Measurements from ENCODE around the gene PCDH9.

The PCDH9 gene

DNA sequence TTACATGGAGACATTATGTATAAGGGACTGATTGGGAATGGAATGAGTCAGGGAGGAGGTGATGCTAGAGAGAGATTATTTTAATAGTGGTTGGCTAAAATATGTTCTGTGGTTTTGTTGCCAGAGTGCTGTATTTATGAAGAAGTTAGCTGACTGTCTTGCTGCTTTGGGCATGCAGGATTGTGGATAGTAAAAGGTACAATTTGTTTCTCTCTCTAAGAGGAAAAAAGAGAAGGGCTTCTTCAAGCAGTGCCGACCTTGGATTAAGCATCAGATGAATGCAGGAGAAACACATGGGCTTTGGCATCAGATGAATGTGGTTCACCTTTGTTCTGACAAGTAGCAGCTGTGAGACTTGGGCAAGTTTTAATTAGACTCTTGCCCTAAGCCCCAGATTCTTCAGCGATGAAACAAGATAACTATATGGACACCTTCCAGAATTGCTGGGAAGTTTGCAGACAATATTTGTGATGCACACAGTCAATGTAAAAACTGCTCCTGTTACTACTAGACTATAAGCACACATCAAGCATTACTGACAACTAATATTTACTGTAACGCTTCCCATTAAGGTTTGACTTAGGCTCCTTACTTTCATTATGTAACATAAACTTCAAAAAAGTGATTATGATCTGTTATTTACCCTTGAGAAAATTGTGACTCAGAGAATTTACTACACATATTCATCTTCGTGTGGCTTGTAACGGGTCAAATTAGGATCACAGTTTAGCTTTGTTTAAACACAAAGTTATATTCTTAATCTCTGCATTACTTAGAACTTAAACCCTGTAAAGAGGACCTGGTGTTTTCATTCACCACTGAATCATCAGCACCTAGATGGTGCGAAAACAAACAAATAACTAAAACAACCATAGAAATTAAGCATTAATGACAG, 824.0 kb downstream of the PCDH9 start:
- H2AK5ac ChIP-seq (ENCODE audit: low read length): no peak overlapping the region
- H2BK5ac ChIP-seq (ENCODE audit: low read length): no peak overlapping the region
- H3K18ac ChIP-seq (ENCODE audit: low read length): no peak overlapping the region
- no peak overlapping the region for H4K5ac ChIP-seq (ENCODE audit: low read length)
- H2BK120ac ChIP-seq (ENCODE audit: low read depth, low read length): no peak overlapping the region
- H3K36me3 ChIP-seq (ENCODE audit: control insufficient read depth, insufficient read depth, low read length): no peaks in the 10 kb centered on the region
- H2BK15ac ChIP-seq (replicated peaks; ENCODE audit: low read depth): no peak overlapping the region
- no peaks in the 10 kb centered on the region for H3K79me1 ChIP-seq (ENCODE audit: low read length)
- no peak overlapping the region for H3K4me2 ChIP-seq (ENCODE audit: low read length)
- H3K4ac ChIP-seq (ENCODE audit: low read depth, low read length): no peak overlapping the region
- H3K4me3 ChIP-seq (ENCODE audit: low read length): no peak overlapping the region
- H3K4me1 ChIP-seq (ENCODE audit: control insufficient read depth, low read depth, low read length): no peaks in the 10 kb centered on the region
- no peaks in the 10 kb centered on the region for H3K27me3 ChIP-seq (ENCODE audit: insufficient read depth, low read length, poor library complexity)
- WGBS (ENCODE audit: extremely low coverage, insufficient coverage, low lambda C conversion rate): no CpG with 5 or more reads among the region's 6 CpGs
- H3K9ac ChIP-seq (ENCODE audit: low read length): no peak overlapping the region
- H3K27ac ChIP-seq (ENCODE audit: low read depth, low read length): no peak overlapping the region
- H3K79me2 ChIP-seq (ENCODE audit: control insufficient read depth, insufficient read depth, low read length): no peaks in the 10 kb centered on the region
- no peak for DNase-seq
- no peak overlapping the region for H3K56ac ChIP-seq (ENCODE audit: low read length)
- H3K23ac ChIP-seq (ENCODE audit: low read length): no peak overlapping the region
- no peak overlapping the region for H4K8ac ChIP-seq (ENCODE audit: low read depth, low read length)

DNA sequence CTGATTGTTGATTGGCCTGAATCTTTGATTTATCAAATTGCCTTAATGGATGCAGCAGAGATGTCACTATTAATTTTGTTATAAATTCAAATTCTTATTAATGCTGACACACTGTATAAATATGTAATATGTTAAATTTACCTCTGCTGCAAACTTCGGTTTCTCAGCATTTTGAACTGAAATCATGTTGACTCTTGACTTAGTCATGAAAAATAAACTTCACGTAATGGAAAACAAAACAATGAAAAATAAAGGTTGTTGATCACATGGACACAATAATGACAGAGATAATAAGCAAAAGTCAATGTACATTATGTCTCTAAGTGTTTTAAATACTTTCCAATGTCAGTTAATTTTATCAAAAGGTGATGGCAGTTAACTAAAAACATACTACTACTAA, 827.6 kb downstream of the PCDH9 start:
- Histone ChIP-seq H3K23ac (ENCODE audit: low read length) (no peak overlapping the region), H2AK5ac (ENCODE audit: low read length) (no peak overlapping the region), H3K27me3 (ENCODE audit: insufficient read depth, low read length, poor library complexity) (no peaks in the 10 kb centered on the region), H3K9ac (ENCODE audit: low read length) (no peak overlapping the region), H3K79me2 (ENCODE audit: control insufficient read depth, insufficient read depth, low read length) (no peaks in the 10 kb centered on the region), H3K27ac (ENCODE audit: low read depth, low read length) (no peak overlapping the region), H3K36me3 (ENCODE audit: control insufficient read depth, insufficient read depth, low read length) (no peaks in the 10 kb centered on the region), H2BK15ac (replicated peaks; ENCODE audit: low read depth) (no peak overlapping the region), H4K8ac (ENCODE audit: low read depth, low read length) (no peak overlapping the region), H3K4me1 (ENCODE audit: control insufficient read depth, low read depth, low read length) (no peaks in the 10 kb centered on the region), H3K79me1 (ENCODE audit: low read length) (no peaks in the 10 kb centered on the region), H3K4ac (ENCODE audit: low read depth, low read length) (no peak overlapping the region), H3K4me3 (ENCODE audit: low read length) (no peak overlapping the region), H2BK120ac (ENCODE audit: low read depth, low read length) (no peak overlapping the region), H3K56ac (ENCODE audit: low read length) (no peak overlapping the region), H3K18ac (ENCODE audit: low read length) (no peak overlapping the region), H2BK5ac (ENCODE audit: low read length) (no peak overlapping the region), H3K4me2 (ENCODE audit: low read length) (no peak overlapping the region), H4K5ac (ENCODE audit: low read length) (no peak overlapping the region)
- no CpG with 5 or more reads among the region's 2 CpGs for WGBS (ENCODE audit: extremely low coverage, insufficient coverage, low lambda C conversion rate)
- DNase-seq: no peak

DNA sequence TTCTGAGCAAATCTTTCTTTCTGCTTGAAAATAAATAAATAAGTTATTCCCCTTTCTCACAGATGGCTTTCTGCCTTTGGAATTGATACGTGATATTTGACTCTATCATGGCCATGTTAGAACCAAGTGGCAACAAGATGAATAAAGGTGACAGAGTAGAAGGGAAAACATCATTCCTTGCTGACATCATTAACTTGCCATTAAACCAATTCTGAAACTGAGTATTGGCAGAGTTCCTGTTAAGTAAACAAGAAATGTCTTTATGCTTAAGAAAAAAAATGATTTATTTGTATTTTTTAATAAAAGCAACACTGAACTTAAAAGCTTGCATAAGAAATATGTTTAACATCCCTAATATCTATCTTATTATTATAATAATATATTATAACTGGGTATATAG, 828.1 kb downstream of the PCDH9 start:
- no peaks in the 10 kb centered on the region for H3K27me3 ChIP-seq (ENCODE audit: insufficient read depth, low read length, poor library complexity)
- no peak overlapping the region for H3K27ac ChIP-seq (ENCODE audit: low read depth, low read length)
- no peak overlapping the region for H2BK120ac ChIP-seq (ENCODE audit: low read depth, low read length)
- H3K9ac ChIP-seq (ENCODE audit: low read length): no peak overlapping the region
- no peaks in the 10 kb centered on the region for H3K4me1 ChIP-seq (ENCODE audit: control insufficient read depth, low read depth, low read length)
- no peaks in the 10 kb centered on the region for H3K79me2 ChIP-seq (ENCODE audit: control insufficient read depth, insufficient read depth, low read length)
- no peaks in the 10 kb centered on the region for H3K79me1 ChIP-seq (ENCODE audit: low read length)
- no peak overlapping the region for H3K4me2 ChIP-seq (ENCODE audit: low read length)
- H2BK15ac ChIP-seq (replicated peaks; ENCODE audit: low read depth): no peak overlapping the region
- H3K56ac ChIP-seq (ENCODE audit: low read length): no peak overlapping the region
- no peak overlapping the region for H3K23ac ChIP-seq (ENCODE audit: low read length)
- no peak overlapping the region for H4K8ac ChIP-seq (ENCODE audit: low read depth, low read length)
- H3K36me3 ChIP-seq (ENCODE audit: control insufficient read depth, insufficient read depth, low read length): no peaks in the 10 kb centered on the region
- H4K5ac ChIP-seq (ENCODE audit: low read length): no peak overlapping the region
- no peak overlapping the region for H2BK5ac ChIP-seq (ENCODE audit: low read length)
- H2AK5ac ChIP-seq (ENCODE audit: low read length): no peak overlapping the region
- WGBS (ENCODE audit: extremely low coverage, insufficient coverage, low lambda C conversion rate): no CpG with 5 or more reads among the region's 1 CpG
- DNase-seq: no peak
- no peak overlapping the region for H3K18ac ChIP-seq (ENCODE audit: low read length)
- no peak overlapping the region for H3K4ac ChIP-seq (ENCODE audit: low read depth, low read length)
- no peak overlapping the region for H3K4me3 ChIP-seq (ENCODE audit: low read length)

DNA sequence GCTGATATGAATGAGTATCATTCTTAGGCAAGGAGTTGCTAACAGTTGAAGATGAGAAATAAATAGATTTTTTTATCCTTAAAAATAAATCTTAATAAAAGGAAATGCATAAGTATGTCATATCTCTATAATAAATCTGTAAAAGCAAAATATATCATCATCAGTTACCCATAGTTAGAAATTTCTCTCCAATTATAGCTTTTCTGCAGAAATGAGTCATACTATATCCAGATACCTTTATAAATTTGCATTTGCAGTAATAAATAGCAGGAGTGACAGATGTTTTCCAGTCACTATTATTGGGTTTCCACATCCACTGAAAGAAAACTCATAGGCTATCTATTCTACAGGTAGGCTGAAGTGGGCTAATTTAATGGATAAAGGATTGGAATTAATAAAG, 829.8 kb downstream of the PCDH9 start:
- no peaks in the 10 kb centered on the region for H3K27me3 ChIP-seq (ENCODE audit: insufficient read depth, low read length, poor library complexity)
- H3K79me1 ChIP-seq (ENCODE audit: low read length): no peaks in the 10 kb centered on the region
- no peaks in the 10 kb centered on the region for H3K79me2 ChIP-seq (ENCODE audit: control insufficient read depth, insufficient read depth, low read length)
- H2BK120ac ChIP-seq (ENCODE audit: low read depth, low read length): no peak overlapping the region
- H3K4me1 ChIP-seq (ENCODE audit: control insufficient read depth, low read depth, low read length): no peaks in the 10 kb centered on the region
- H3K4ac ChIP-seq (ENCODE audit: low read depth, low read length): no peak overlapping the region
- H2BK5ac ChIP-seq (ENCODE audit: low read length): no peak overlapping the region
- no peak for DNase-seq
- no peak overlapping the region for H3K9ac ChIP-seq (ENCODE audit: low read length)
- no peak overlapping the region for H4K8ac ChIP-seq (ENCODE audit: low read depth, low read length)
- no peak overlapping the region for H2BK15ac ChIP-seq (replicated peaks; ENCODE audit: low read depth)
- H3K27ac ChIP-seq (ENCODE audit: low read depth, low read length): no peak overlapping the region
- H2AK5ac ChIP-seq (ENCODE audit: low read length): no peak overlapping the region
- no peaks in the 10 kb centered on the region for H3K36me3 ChIP-seq (ENCODE audit: control insufficient read depth, insufficient read depth, low read length)
- H3K56ac ChIP-seq (ENCODE audit: low read length): no peak overlapping the region
- H4K5ac ChIP-seq (ENCODE audit: low read length): no peak overlapping the region
- no peak overlapping the region for H3K23ac ChIP-seq (ENCODE audit: low read length)
- no peak overlapping the region for H3K18ac ChIP-seq (ENCODE audit: low read length)
- no peak overlapping the region for H3K4me3 ChIP-seq (ENCODE audit: low read length)
- H3K4me2 ChIP-seq (ENCODE audit: low read length): no peak overlapping the region

DNA sequence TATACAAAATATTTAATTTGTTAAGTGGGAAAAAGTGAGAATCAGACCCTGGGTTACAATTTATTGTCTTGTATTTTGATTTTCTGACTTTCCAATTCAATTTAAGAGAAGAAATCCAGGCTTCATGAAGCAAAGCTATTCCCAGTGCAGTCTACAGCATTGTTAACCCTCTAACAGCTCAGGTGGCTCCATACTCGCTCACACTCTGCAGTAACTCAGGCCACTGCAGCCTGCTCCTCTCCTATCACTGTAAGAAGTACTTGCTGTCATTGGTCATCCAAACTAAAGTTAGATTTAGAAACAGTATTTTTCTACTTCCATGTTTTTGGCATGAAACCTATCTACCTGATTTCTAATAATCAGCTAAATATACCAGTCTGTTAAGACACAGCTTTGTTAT, 830.3 kb downstream of the PCDH9 start:
- H3K27me3 ChIP-seq (ENCODE audit: insufficient read depth, low read length, poor library complexity): no peaks in the 10 kb centered on the region
- no peaks in the 10 kb centered on the region for H3K36me3 ChIP-seq (ENCODE audit: control insufficient read depth, insufficient read depth, low read length)
- H3K4me1 ChIP-seq (ENCODE audit: control insufficient read depth, low read depth, low read length): no peaks in the 10 kb centered on the region
- no peak overlapping the region for H2BK15ac ChIP-seq (replicated peaks; ENCODE audit: low read depth)
- no peak overlapping the region for H2BK120ac ChIP-seq (ENCODE audit: low read depth, low read length)
- H3K18ac ChIP-seq (ENCODE audit: low read length): no peak overlapping the region
- no peak overlapping the region for H3K4me3 ChIP-seq (ENCODE audit: low read length)
- no peaks in the 10 kb centered on the region for H3K79me2 ChIP-seq (ENCODE audit: control insufficient read depth, insufficient read depth, low read length)
- no peak overlapping the region for H3K9ac ChIP-seq (ENCODE audit: low read length)
- no peak overlapping the region for H3K4ac ChIP-seq (ENCODE audit: low read depth, low read length)
- no peak overlapping the region for H3K23ac ChIP-seq (ENCODE audit: low read length)
- no CpG with 5 or more reads among the region's 1 CpG for WGBS (ENCODE audit: extremely low coverage, insufficient coverage, low lambda C conversion rate)
- H4K5ac ChIP-seq (ENCODE audit: low read length): no peak overlapping the region
- no peak for DNase-seq
- no peak overlapping the region for H3K4me2 ChIP-seq (ENCODE audit: low read length)
- no peak overlapping the region for H3K27ac ChIP-seq (ENCODE audit: low read depth, low read length)
- H4K8ac ChIP-seq (ENCODE audit: low read depth, low read length): no peak overlapping the region
- no peak overlapping the region for H2AK5ac ChIP-seq (ENCODE audit: low read length)
- H3K79me1 ChIP-seq (ENCODE audit: low read length): no peaks in the 10 kb centered on the region
- H3K56ac ChIP-seq (ENCODE audit: low read length): no peak overlapping the region
- no peak overlapping the region for H2BK5ac ChIP-seq (ENCODE audit: low read length)

DNA sequence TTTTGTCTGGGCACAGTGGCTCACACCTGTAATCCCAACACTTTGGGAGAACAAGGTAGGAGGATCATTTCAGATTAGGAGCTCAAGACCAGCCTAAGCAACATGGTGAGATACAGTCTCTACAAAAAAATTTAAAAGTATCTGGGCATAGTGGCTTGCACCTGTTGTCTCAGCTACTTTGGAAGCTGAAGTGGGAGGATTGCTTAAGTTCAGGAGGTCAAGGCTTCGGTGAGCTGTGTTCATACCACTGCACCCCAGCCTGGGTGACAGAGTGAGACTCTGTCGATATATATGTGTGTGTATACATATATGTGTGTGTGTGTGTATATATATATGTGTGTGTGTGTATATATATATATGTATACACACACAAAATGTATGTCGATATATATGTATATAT, 833.0 kb downstream of the PCDH9 start:
- H2BK120ac ChIP-seq (ENCODE audit: low read depth, low read length): no peak overlapping the region
- H3K56ac ChIP-seq (ENCODE audit: low read length): no peak overlapping the region
- no peaks in the 10 kb centered on the region for H3K27me3 ChIP-seq (ENCODE audit: insufficient read depth, low read length, poor library complexity)
- no CpG with 5 or more reads among the region's 3 CpGs for WGBS (ENCODE audit: extremely low coverage, insufficient coverage, low lambda C conversion rate)
- H4K5ac ChIP-seq (ENCODE audit: low read length): no peak overlapping the region
- no peaks in the 10 kb centered on the region for H3K4me1 ChIP-seq (ENCODE audit: control insufficient read depth, low read depth, low read length)
- no peaks in the 10 kb centered on the region for H3K36me3 ChIP-seq (ENCODE audit: control insufficient read depth, insufficient read depth, low read length)
- no peak for DNase-seq
- no peak overlapping the region for H3K27ac ChIP-seq (ENCODE audit: low read depth, low read length)
- H2BK15ac ChIP-seq (replicated peaks; ENCODE audit: low read depth): no peak overlapping the region
- H3K4me2 ChIP-seq (ENCODE audit: low read length): no peak overlapping the region
- H2AK5ac ChIP-seq (ENCODE audit: low read length): no peak overlapping the region
- H3K18ac ChIP-seq (ENCODE audit: low read length): no peak overlapping the region
- no peaks in the 10 kb centered on the region for H3K79me1 ChIP-seq (ENCODE audit: low read length)
- no peaks in the 10 kb centered on the region for H3K79me2 ChIP-seq (ENCODE audit: control insufficient read depth, insufficient read depth, low read length)
- H4K8ac ChIP-seq (ENCODE audit: low read depth, low read length): no peak overlapping the region
- no peak overlapping the region for H3K9ac ChIP-seq (ENCODE audit: low read length)
- H3K4ac ChIP-seq (ENCODE audit: low read depth, low read length): no peak overlapping the region
- H2BK5ac ChIP-seq (ENCODE audit: low read length): no peak overlapping the region
- H3K4me3 ChIP-seq (ENCODE audit: low read length): no peak overlapping the region
- H3K23ac ChIP-seq (ENCODE audit: low read length): no peak overlapping the region
